Stimulated activated CD4-positive, alpha-beta T cell treated with anti-CD3 and anti-CD28 coated beads, Interleukin-12 subunit alpha, Interleukin-12 subunit beta, amount 100 ng/mL, for 24 hours (primary cell): ENCODE results near the gene MAGEA2B.
"Not testable (repeated sequence)": the region's sequence is repeated elsewhere in the genome, so short reads cannot be mapped to it uniquely, and the experiment has no call there.

Source experiments
- DNase-seq, 2 experiments: peaks; one replicate each; pipeline ENCODE4 v3.0.0-alpha.2; 2020; ENCODE audit warnings: low read depth in 2 of 2

The MAGEA2B gene

DNA sequence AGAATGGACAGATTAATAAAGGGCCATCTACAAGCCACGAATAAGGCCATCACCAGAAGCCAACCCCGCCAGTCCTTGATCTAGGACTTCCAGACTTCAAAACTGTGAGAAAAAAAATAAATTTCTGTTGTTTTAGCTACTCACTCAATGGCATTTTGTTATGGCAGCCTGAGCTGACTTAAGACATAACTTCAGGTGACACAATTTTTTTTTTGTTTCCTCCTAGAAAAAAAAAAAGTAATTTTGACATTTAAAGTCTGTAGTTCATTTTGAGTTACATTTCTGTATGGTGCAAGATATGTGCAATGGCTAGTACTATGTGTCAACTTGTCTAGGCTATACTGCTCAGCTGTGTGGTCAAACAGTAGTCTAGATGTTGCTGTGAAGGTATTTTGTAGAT is 44.5 kb downstream of the MAGEA2B start, which contains the start of gene CSAG3:
TSS of gene CSAG3 (plus strand) at position 301 of the 400 bp plus-strand sequence.
- not testable (repeated sequence) for DNase-seq

DNA sequence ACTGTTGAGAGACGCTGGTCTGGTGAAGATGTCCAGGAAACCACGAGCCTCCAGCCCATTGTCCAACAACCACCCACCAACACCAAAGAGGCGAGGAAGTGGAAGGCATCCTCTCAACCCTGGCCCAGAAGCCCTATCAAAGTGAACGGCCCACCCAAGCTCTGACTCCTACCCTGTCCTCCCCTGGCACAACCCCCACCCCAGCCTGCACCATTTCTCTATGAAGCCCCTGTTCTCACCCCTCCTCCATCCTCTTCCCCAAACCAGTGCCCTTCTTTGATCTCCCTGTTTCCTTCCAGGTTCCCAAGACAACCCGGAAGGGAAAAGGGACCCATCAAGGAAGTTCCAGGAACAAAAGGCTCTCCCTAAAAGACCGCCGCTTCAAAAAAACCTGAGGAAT is 45.1 kb downstream of the MAGEA2B start:
- DNase-seq: not testable (repeated sequence)

GRCh38 chrX:152761582-152761981 is 47.2 kb downstream of the MAGEA2B start:
- DNase-seq: not testable (repeated sequence)

- DNase-seq: not testable (repeated sequence)
Observed at GRCh38 chrX:152766562-152766961, 52.1 kb downstream of the MAGEA2B start.
